Glomerular endothelial cell (primary cell): ENCODE results near the gene NOS1AP. TPM values are rescaled to one million over a fixed set of nuclear protein-coding genes. Genes with fewer than 3 reads are reported as not detected.
"Not testable (repeated sequence)": the region's sequence is repeated elsewhere in the genome, so short reads cannot be mapped to it uniquely, and the experiment has no call there.

Source experiments
- DNase-seq: peaks from one replicate; pipeline ENCODE4 v3.0.0-alpha.2; 2011; ENCODE audit warnings: low read depth, low spot score; ENCODE audit errors: extremely low read depth
- total RNA-seq: library from RNA; depleted of rRNA; stranded (reverse); fragments of >200 nt; gene quantifications from 2 replicates; pipeline ENCODE4 v1.2.3, GENCODE V29; 2015

The NOS1AP gene
- total RNA-seq, 1 donor from 2014 or later = 2.0 TPM

- peak; percentile 57 for DNase-seq
Measured at GRCh38 chr1:162056043-162056442, 13.4 kb upstream of the NOS1AP start.

GRCh38 chr1:162056579-162056978 is 12.9 kb upstream of the NOS1AP start:
- DNase-seq = no peak

- DNase-seq = no peak
Measured at GRCh38 chr1:162059721-162060120, 9.8 kb upstream of the NOS1AP start.

- no peak for DNase-seq
Measured at GRCh38 chr1:162060314-162060713, 9.2 kb upstream of the NOS1AP start.

- DNase-seq = no peak
Measured at GRCh38 chr1:162062542-162063015, 6.9 kb upstream of the NOS1AP start.

GRCh38 chr1:162065016-162065415 is 4.5 kb upstream of the NOS1AP start:
- no peak for DNase-seq

- not testable (repeated sequence) for DNase-seq
Measured at GRCh38 chr1:162066836-162067235, 2.7 kb upstream of the NOS1AP start.

- no peak for DNase-seq
Measured at GRCh38 chr1:162067466-162067865, 2.0 kb upstream of the NOS1AP start.

GRCh38 chr1:162068301-162068700 is 1.2 kb upstream of the NOS1AP start:
- DNase-seq = no peak

- no peak for DNase-seq
Measured at GRCh38 chr1:162070094-162070748, 730 bp downstream of the NOS1AP start.

GRCh38 chr1:162070825-162071224 is 1.3 kb downstream of the NOS1AP start:
- DNase-seq = no peak

- no peak for DNase-seq
Measured at GRCh38 chr1:162072740-162073139, 3.2 kb downstream of the NOS1AP start.

GRCh38 chr1:162074276-162075005 is 5.0 kb downstream of the NOS1AP start:
- DNase-seq = no peak

- no peak for DNase-seq
Measured at GRCh38 chr1:162075862-162076261, 6.4 kb downstream of the NOS1AP start.

- no peak for DNase-seq
Measured at GRCh38 chr1:162077648-162078299, 8.3 kb downstream of the NOS1AP start.

- DNase-seq = no peak
Measured at GRCh38 chr1:162079030-162079429, 9.5 kb downstream of the NOS1AP start.

- no peak for DNase-seq
Measured at GRCh38 chr1:162080472-162081015, 11.1 kb downstream of the NOS1AP start.

- DNase-seq = no peak
Measured at GRCh38 chr1:162081316-162081715, 11.8 kb downstream of the NOS1AP start.

GRCh38 chr1:162082080-162082479 is 12.6 kb downstream of the NOS1AP start:
- DNase-seq = not testable (repeated sequence)

GRCh38 chr1:162083273-162083672 is 13.8 kb downstream of the NOS1AP start:
- no peak for DNase-seq

GRCh38 chr1:162085991-162086390 is 16.5 kb downstream of the NOS1AP start:
- DNase-seq = no peak
